T-helper 9 cell (primary cell): ENCODE measurements around the gene CRB2.

Experiments used
- DNase-seq: peaks from one replicate; pipeline ENCODE4 v3.0.0-alpha.2; 2020

The CRB2 gene

GRCh38 chr9:123424552-123425225 is 68.7 kb downstream of the CRB2 start:
- DNase-seq: no peak

GRCh38 chr9:123425261-123425821 is 69.3 kb downstream of the CRB2 start:
- no peak for DNase-seq

GRCh38 chr9:123425836-123426365 is 69.9 kb downstream of the CRB2 start:
- no peak for DNase-seq

- DNase-seq: no peak
Observed at GRCh38 chr9:123426406-123426805, 70.4 kb downstream of the CRB2 start.
